Measurements from ENCODE around the gene HMGCS2. TPM values are rescaled to one million over a fixed set of nuclear protein-coding genes. Genes with fewer than 3 reads are reported as not detected.

Gene HMGCS2
- total RNA-seq, 1 experiment from 2014 or later, result not detected

GRCh38 chr1:119778359-119778758, 9.7 kb upstream of the HMGCS2 start:
- Histone ChIP-seq H2AFZ (ENCODE audit: low read length) (no peak overlapping the region), H3K9me3 (ENCODE audit: low read length) (no peaks in the 10 kb centered on the region), H3K79me2 (ENCODE audit: low read length) (no peaks in the 10 kb centered on the region), H3K4me1 (ENCODE audit: low read length) (no peaks in the 10 kb centered on the region), H3K27me3 (ENCODE audit: low read length) (no peaks in the 10 kb centered on the region), H3K27ac (ENCODE audit: low read length) (no peak overlapping the region), H3K9me2 (replicated peaks; ENCODE audit: insufficient read depth, low read length) (no peaks in the 10 kb centered on the region), H3K36me3 (ENCODE audit: insufficient read depth, low read length) (no peaks in the 10 kb centered on the region), H3K4me3 (ENCODE audit: low read length) (no peak overlapping the region), H4K20me1 (ENCODE audit: insufficient read depth, low read depth, low read length) (no peaks in the 10 kb centered on the region), H3K9ac (ENCODE audit: low read length) (no peak overlapping the region), H3K4me2 (ENCODE audit: low read depth, low read length, poor library complexity, severe bottlenecking) (no peak overlapping the region)
- no peak for DNase-seq

GRCh38 chr1:119774746-119775490, 6.2 kb upstream of the HMGCS2 start:
- no peak overlapping the region for H3K4me3 ChIP-seq (ENCODE audit: low read length)
- no peak overlapping the region for H2AFZ ChIP-seq (ENCODE audit: low read length)
- H3K27me3 ChIP-seq (ENCODE audit: low read length), result no peaks in the 10 kb centered on the region
- no peak overlapping the region for H3K4me2 ChIP-seq (ENCODE audit: low read depth, low read length, poor library complexity, severe bottlenecking)
- no peaks in the 10 kb centered on the region for H4K20me1 ChIP-seq (ENCODE audit: insufficient read depth, low read depth, low read length)
- H3K9ac ChIP-seq (ENCODE audit: low read length), result no peak overlapping the region
- H3K27ac ChIP-seq (ENCODE audit: low read length), result no peak overlapping the region
- DNase-seq, result no peak
- no peaks in the 10 kb centered on the region for H3K9me3 ChIP-seq (ENCODE audit: low read length)
- H3K36me3 ChIP-seq (ENCODE audit: insufficient read depth, low read length), result no peaks in the 10 kb centered on the region
- H3K79me2 ChIP-seq (ENCODE audit: low read length), result no peaks in the 10 kb centered on the region
- no peaks in the 10 kb centered on the region for H3K4me1 ChIP-seq (ENCODE audit: low read length)
- no peaks in the 10 kb centered on the region for H3K9me2 ChIP-seq (replicated peaks; ENCODE audit: insufficient read depth, low read length)

GRCh38 chr1:119773711-119774241, 5.1 kb upstream of the HMGCS2 start:
- no peak overlapping the region for H3K4me3 ChIP-seq (ENCODE audit: low read length)
- H4K20me1 ChIP-seq (ENCODE audit: insufficient read depth, low read depth, low read length), result no peaks in the 10 kb centered on the region
- H3K9me3 ChIP-seq (ENCODE audit: low read length), result no peaks in the 10 kb centered on the region
- DNase-seq, result no peak
- no peaks in the 10 kb centered on the region for H3K4me1 ChIP-seq (ENCODE audit: low read length)
- H3K27ac ChIP-seq (ENCODE audit: low read length), result no peak overlapping the region
- H2AFZ ChIP-seq (ENCODE audit: low read length), result no peak overlapping the region
- H3K4me2 ChIP-seq (ENCODE audit: low read depth, low read length, poor library complexity, severe bottlenecking), result no peak overlapping the region
- H3K9me2 ChIP-seq (replicated peaks; ENCODE audit: insufficient read depth, low read length), result no peaks in the 10 kb centered on the region
- no peaks in the 10 kb centered on the region for H3K36me3 ChIP-seq (ENCODE audit: insufficient read depth, low read length)
- no peaks in the 10 kb centered on the region for H3K79me2 ChIP-seq (ENCODE audit: low read length)
- no peak overlapping the region for H3K9ac ChIP-seq (ENCODE audit: low read length)
- H3K27me3 ChIP-seq (ENCODE audit: low read length), result no peaks in the 10 kb centered on the region

GRCh38 chr1:119772298-119772697, 3.6 kb upstream of the HMGCS2 start:
- H3K9me3 ChIP-seq (ENCODE audit: low read length), result no peaks in the 10 kb centered on the region
- no peak overlapping the region for H3K4me2 ChIP-seq (ENCODE audit: low read depth, low read length, poor library complexity, severe bottlenecking)
- no peaks in the 10 kb centered on the region for H3K9me2 ChIP-seq (replicated peaks; ENCODE audit: insufficient read depth, low read length)
- H4K20me1 ChIP-seq (ENCODE audit: insufficient read depth, low read depth, low read length), result no peaks in the 10 kb centered on the region
- H3K27me3 ChIP-seq (ENCODE audit: low read length), result no peaks in the 10 kb centered on the region
- no peaks in the 10 kb centered on the region for H3K36me3 ChIP-seq (ENCODE audit: insufficient read depth, low read length)
- H2AFZ ChIP-seq (ENCODE audit: low read length), result no peak overlapping the region
- no peaks in the 10 kb centered on the region for H3K79me2 ChIP-seq (ENCODE audit: low read length)
- no peak overlapping the region for H3K4me3 ChIP-seq (ENCODE audit: low read length)
- H3K9ac ChIP-seq (ENCODE audit: low read length), result no peak overlapping the region
- DNase-seq, result no peak
- no peaks in the 10 kb centered on the region for H3K4me1 ChIP-seq (ENCODE audit: low read length)
- no peak overlapping the region for H3K27ac ChIP-seq (ENCODE audit: low read length)

GRCh38 chr1:119771770-119772169, 3.1 kb upstream of the HMGCS2 start:
- H3K79me2 ChIP-seq (ENCODE audit: low read length), result no peaks in the 10 kb centered on the region
- no peak overlapping the region for H3K4me3 ChIP-seq (ENCODE audit: low read length)
- no peaks in the 10 kb centered on the region for H3K27me3 ChIP-seq (ENCODE audit: low read length)
- H2AFZ ChIP-seq (ENCODE audit: low read length), result no peak overlapping the region
- H3K9me3 ChIP-seq (ENCODE audit: low read length), result no peaks in the 10 kb centered on the region
- no peak for DNase-seq
- H4K20me1 ChIP-seq (ENCODE audit: insufficient read depth, low read depth, low read length), result no peaks in the 10 kb centered on the region
- H3K9ac ChIP-seq (ENCODE audit: low read length), result no peak overlapping the region
- no peaks in the 10 kb centered on the region for H3K36me3 ChIP-seq (ENCODE audit: insufficient read depth, low read length)
- H3K4me1 ChIP-seq (ENCODE audit: low read length), result no peaks in the 10 kb centered on the region
- H3K27ac ChIP-seq (ENCODE audit: low read length), result no peak overlapping the region
- H3K9me2 ChIP-seq (replicated peaks; ENCODE audit: insufficient read depth, low read length), result no peaks in the 10 kb centered on the region
- no peak overlapping the region for H3K4me2 ChIP-seq (ENCODE audit: low read depth, low read length, poor library complexity, severe bottlenecking)

- H3K9me3 ChIP-seq (ENCODE audit: low read length), result no peaks in the 10 kb centered on the region
- H3K9me2 ChIP-seq (replicated peaks; ENCODE audit: insufficient read depth, low read length), result no peaks in the 10 kb centered on the region
- no peak overlapping the region for H3K4me2 ChIP-seq (ENCODE audit: low read depth, low read length, poor library complexity, severe bottlenecking)
- no peak overlapping the region for H2AFZ ChIP-seq (ENCODE audit: low read length)
- no peak overlapping the region for H3K4me3 ChIP-seq (ENCODE audit: low read length)
- no peak overlapping the region for H3K27ac ChIP-seq (ENCODE audit: low read length)
- H3K36me3 ChIP-seq (ENCODE audit: insufficient read depth, low read length), result no peaks in the 10 kb centered on the region
- no peaks in the 10 kb centered on the region for H4K20me1 ChIP-seq (ENCODE audit: insufficient read depth, low read depth, low read length)
- no peaks in the 10 kb centered on the region for H3K4me1 ChIP-seq (ENCODE audit: low read length)
- no peak for DNase-seq
- no peaks in the 10 kb centered on the region for H3K79me2 ChIP-seq (ENCODE audit: low read length)
- no peak overlapping the region for H3K9ac ChIP-seq (ENCODE audit: low read length)
- no peaks in the 10 kb centered on the region for H3K27me3 ChIP-seq (ENCODE audit: low read length)
Observed at GRCh38 chr1:119771016-119771415, 2.3 kb upstream of the HMGCS2 start.

- Histone ChIP-seq H2AFZ (ENCODE audit: low read length) (no peak overlapping the region), H3K79me2 (ENCODE audit: low read length) (no peaks in the 10 kb centered on the region), H3K9ac (ENCODE audit: low read length) (no peak overlapping the region), H3K27me3 (ENCODE audit: low read length) (no peaks in the 10 kb centered on the region), H4K20me1 (ENCODE audit: insufficient read depth, low read depth, low read length) (no peaks in the 10 kb centered on the region), H3K36me3 (ENCODE audit: insufficient read depth, low read length) (no peaks in the 10 kb centered on the region), H3K9me3 (ENCODE audit: low read length) (no peaks in the 10 kb centered on the region), H3K9me2 (replicated peaks; ENCODE audit: insufficient read depth, low read length) (no peaks in the 10 kb centered on the region), H3K27ac (ENCODE audit: low read length) (no peak overlapping the region), H3K4me2 (ENCODE audit: low read depth, low read length, poor library complexity, severe bottlenecking) (no peak overlapping the region), H3K4me3 (ENCODE audit: low read length) (no peak overlapping the region), H3K4me1 (ENCODE audit: low read length) (no peaks in the 10 kb centered on the region)
- DNase-seq, result no peak
Observed at GRCh38 chr1:119767486-119767885, 1.2 kb downstream of the HMGCS2 start.

GRCh38 chr1:119766374-119766794, 2.3 kb downstream of the HMGCS2 start:
- Histone ChIP-seq H2AFZ (ENCODE audit: low read length) (no peak overlapping the region), H3K9me3 (ENCODE audit: low read length) (no peaks in the 10 kb centered on the region), H3K9me2 (replicated peaks; ENCODE audit: insufficient read depth, low read length) (no peaks in the 10 kb centered on the region), H3K4me2 (ENCODE audit: low read depth, low read length, poor library complexity, severe bottlenecking) (no peak overlapping the region), H3K4me1 (ENCODE audit: low read length) (no peaks in the 10 kb centered on the region), H3K79me2 (ENCODE audit: low read length) (no peaks in the 10 kb centered on the region), H3K27ac (ENCODE audit: low read length) (no peak overlapping the region), H4K20me1 (ENCODE audit: insufficient read depth, low read depth, low read length) (no peaks in the 10 kb centered on the region), H3K9ac (ENCODE audit: low read length) (no peak overlapping the region), H3K27me3 (ENCODE audit: low read length) (no peaks in the 10 kb centered on the region), H3K36me3 (ENCODE audit: insufficient read depth, low read length) (no peaks in the 10 kb centered on the region), H3K4me3 (ENCODE audit: low read length) (no peak overlapping the region)
- no peak for DNase-seq

All from Karpas-422 (cell line).